Smooth muscle cell (in vitro differentiated cells): ENCODE data around the gene LCE2C. TPM values are rescaled to one million over a fixed set of nuclear protein-coding genes. Genes with fewer than 3 reads are reported as not detected.
"Not testable (repeated sequence)": the region's sequence is repeated elsewhere in the genome, so short reads cannot be mapped to it uniquely, and the experiment has no call there.

ENCODE experiments used
- DNase-seq: peaks from one replicate; lab custom pipeline; 2025; ENCODE audit not compliant: unreplicated experiment; lab: John Stamatoyannopoulos, UW
- H2AFZ ChIP-seq: fragments of 200-600 bp; sonication (generic); 2 replicates; pipeline ENCODE4 v1.6.0; 2016; ENCODE audit warnings: antibody characterized with exemption, low read depth, mild to moderate bottlenecking
- H3F3A ChIP-seq: fragments of 200-600 bp; sonication (generic); 2 replicates; pipeline ENCODE4 v1.6.0; 2017; ENCODE audit warnings: antibody characterized with exemption, low read depth
- H3K27ac ChIP-seq: fragments of 200-600 bp; sonication (generic); 2 replicates; pipeline ENCODE4 v1.5.1; 2016; ENCODE audit warnings: low read depth, mild to moderate bottlenecking
- H3K27me3 ChIP-seq: fragments of 200-600 bp; sonication (generic); 2 replicates; pipeline ENCODE4 v1.6.1; 2016; ENCODE audit warnings: low read depth, mild to moderate bottlenecking
- H3K36me3 ChIP-seq: fragments of 200-600 bp; sonication (generic); 2 replicates; pipeline ENCODE4 v1.5.1; 2016; ENCODE audit warnings: low read depth
- H3K4me1 ChIP-seq: fragments of 200-600 bp; sonication (generic); 2 replicates; pipeline ENCODE4 v1.5.1; 2016; ENCODE audit warnings: low read depth
- H3K4me2 ChIP-seq: fragments of 200-600 bp; sonication (generic); 2 replicates; pipeline ENCODE4 v1.6.0; 2016; ENCODE audit warnings: mild to moderate bottlenecking
- H3K4me3 ChIP-seq: fragments of 200-600 bp; sonication (generic); 2 replicates; pipeline ENCODE4 v1.5.1; 2016; ENCODE audit warnings: mild to moderate bottlenecking
- H3K79me2 ChIP-seq: fragments of 200-600 bp; sonication (generic); 2 replicates; pipeline ENCODE4 v1.6.0; 2016; ENCODE audit warnings: low read depth, mild to moderate bottlenecking
- H3K9ac ChIP-seq: fragments of 200-600 bp; sonication (generic); 2 replicates; pipeline ENCODE4 v1.6.0; 2016; ENCODE audit warnings: low read depth
- H3K9me3 ChIP-seq: fragments of 200-600 bp; sonication (generic); replicated peaks from 2 replicates; pipeline ENCODE4 v1.5.1; 2016; ENCODE audit warnings: low read depth
- H4K20me1 ChIP-seq: fragments of 200-600 bp; sonication (generic); 2 replicates; pipeline ENCODE4 v1.6.0; 2016; ENCODE audit warnings: low read depth
- WGBS: methylation state at CpG from one replicate; pipeline ENCODE4 v1.1.7; 2016; ENCODE audit warnings: low lambda C conversion rate; 5-methylcytosine and 5-hydroxymethylcytosine counted together
- polyA plus RNA-seq: library from polyadenylated mRNA; unstranded; fragments of >200 nt; fragmentation: Nextera tagmentation; extraction: Ambion mirVana; gene quantifications from 2 replicates; pipeline ENCODE4 v1.2.1, GENCODE V29; 2016
- total RNA-seq: library from RNA; depleted of rRNA; stranded (reverse); fragments of >200 nt; gene quantifications from 2 replicates; pipeline ENCODE4 v1.2.3, GENCODE V29; 2014
- TF ChIP-seq, protein P1 (sequence below): fragments of 200-600 bp; sonication (generic); IDR thresholded peaks from 2 replicates; pipeline ENCODE4 v1.5.1; 2017; ENCODE audit warnings: borderline replicate concordance, mild to moderate bottlenecking, antibody characterized with exemption; ENCODE audit not compliant: insufficient read depth, poor library complexity, severe bottlenecking

The LCE2C gene, protein sequence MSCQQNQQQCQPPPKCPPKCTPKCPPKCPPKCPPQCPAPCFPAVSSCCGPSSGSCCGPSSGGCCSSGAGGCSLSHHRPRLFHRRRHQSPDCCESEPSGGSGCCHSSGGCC
- not detected in 2 replicates for total RNA-seq
- not detected in 2 replicates for polyA plus RNA-seq

DNA sequence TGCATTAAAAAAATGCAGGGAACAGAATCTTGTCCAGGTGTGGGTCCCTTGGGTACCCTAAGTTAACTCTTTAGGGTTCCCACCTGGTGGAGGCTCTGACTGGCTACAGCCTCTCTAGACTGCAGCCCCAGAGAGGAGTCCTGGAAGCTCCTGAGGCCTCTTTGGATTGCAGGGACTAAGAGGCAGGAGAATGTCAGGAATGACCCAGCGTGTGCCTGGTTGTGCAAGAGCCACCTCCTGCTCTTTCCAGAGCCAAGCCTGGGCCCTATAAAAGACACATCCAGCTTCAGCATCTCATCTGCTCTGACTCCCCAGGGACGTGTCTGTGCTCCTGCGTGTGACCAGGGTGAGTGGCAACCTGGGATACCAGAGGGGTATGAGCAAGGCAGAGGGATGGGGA, at the start of gene LCE2C:
Gene LCE2C, plus strand, starts transcription at position 297 of the 400 bp plus-strand sequence. CDS start 737 bp downstream, outside the sequence.
- not testable (repeated sequence) for H3K27ac ChIP-seq, H3K36me3 ChIP-seq, DNase-seq, H3F3A ChIP-seq, H3K4me2 ChIP-seq, H4K20me1 ChIP-seq, H3K27me3 ChIP-seq, H3K9me3 ChIP-seq, H3K4me3 ChIP-seq, H3K4me1 ChIP-seq, H3K79me2 ChIP-seq, H3K9ac ChIP-seq, H2AFZ ChIP-seq
- WGBS, result 46% methylated on average over 3 of the region's 3 CpGs

DNA sequence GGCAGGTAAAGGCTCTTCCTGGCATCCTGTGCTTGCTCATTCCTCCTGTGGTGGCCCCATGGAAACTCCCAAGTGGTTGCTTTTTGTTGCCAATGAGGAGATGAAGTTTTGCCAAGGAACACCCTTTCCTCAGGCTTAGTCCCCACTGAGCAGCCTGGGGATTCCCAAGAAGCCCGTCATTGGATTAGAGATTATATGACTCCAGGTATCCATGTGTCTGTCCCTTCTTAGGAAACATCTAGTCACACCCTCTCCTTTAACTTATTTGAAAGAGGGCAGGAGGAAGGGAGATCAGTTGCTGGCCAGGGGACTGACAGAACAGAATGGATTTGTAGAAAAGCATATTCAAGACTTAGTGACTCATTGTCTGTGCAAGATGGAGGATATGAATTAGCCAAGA, 48.3 kb upstream of the LCE2C start:
- TF ChIP-seq, protein P1, sequence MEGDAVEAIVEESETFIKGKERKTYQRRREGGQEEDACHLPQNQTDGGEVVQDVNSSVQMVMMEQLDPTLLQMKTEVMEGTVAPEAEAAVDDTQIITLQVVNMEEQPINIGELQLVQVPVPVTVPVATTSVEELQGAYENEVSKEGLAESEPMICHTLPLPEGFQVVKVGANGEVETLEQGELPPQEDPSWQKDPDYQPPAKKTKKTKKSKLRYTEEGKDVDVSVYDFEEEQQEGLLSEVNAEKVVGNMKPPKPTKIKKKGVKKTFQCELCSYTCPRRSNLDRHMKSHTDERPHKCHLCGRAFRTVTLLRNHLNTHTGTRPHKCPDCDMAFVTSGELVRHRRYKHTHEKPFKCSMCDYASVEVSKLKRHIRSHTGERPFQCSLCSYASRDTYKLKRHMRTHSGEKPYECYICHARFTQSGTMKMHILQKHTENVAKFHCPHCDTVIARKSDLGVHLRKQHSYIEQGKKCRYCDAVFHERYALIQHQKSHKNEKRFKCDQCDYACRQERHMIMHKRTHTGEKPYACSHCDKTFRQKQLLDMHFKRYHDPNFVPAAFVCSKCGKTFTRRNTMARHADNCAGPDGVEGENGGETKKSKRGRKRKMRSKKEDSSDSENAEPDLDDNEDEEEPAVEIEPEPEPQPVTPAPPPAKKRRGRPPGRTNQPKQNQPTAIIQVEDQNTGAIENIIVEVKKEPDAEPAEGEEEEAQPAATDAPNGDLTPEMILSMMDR, result no peak
- no peaks in the 10 kb centered on the region for H3K36me3 ChIP-seq
- peaks cover 7% of the 10 kb centered on the region for H3K9me3 ChIP-seq
- H3K4me2 ChIP-seq, result no peak overlapping the region
- 52% methylated on average over 1 of the region's 1 CpG for WGBS
- no peak overlapping the region for H3K27ac ChIP-seq
- no peak overlapping the region for H3K9ac ChIP-seq
- H4K20me1 ChIP-seq, result no peaks in the 10 kb centered on the region
- H3K27me3 ChIP-seq, result no peaks in the 10 kb centered on the region
- no peak overlapping the region for H2AFZ ChIP-seq
- H3K4me1 ChIP-seq, result no peaks in the 10 kb centered on the region
- H3F3A ChIP-seq, result no peaks in the 10 kb centered on the region
- no peaks in the 10 kb centered on the region for H3K79me2 ChIP-seq
- DNase-seq, result no peak
- H3K4me3 ChIP-seq, result no peak overlapping the region

DNA sequence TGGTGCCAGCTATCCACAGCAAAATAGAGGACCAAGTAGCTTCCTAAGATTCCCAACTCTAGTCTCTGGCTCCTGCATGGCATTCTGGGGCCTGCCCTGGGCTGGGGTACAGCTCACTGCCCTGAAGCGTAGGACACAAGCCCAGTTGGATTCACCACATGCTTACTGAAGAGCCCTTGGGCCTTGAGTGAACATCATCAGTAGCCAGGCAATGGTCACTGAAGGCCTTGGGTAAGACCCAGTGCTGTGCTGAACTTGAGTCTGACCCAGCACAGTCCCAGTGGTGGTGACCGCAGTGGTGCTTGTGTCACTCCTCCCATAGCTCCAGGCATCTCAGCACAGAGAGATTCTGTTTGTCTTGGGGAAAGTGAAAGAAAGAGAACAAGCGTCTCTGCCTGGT, 44.5 kb upstream of the LCE2C start:
- H3K4me3 ChIP-seq, result no peak overlapping the region
- H2AFZ ChIP-seq, result no peak overlapping the region
- H4K20me1 ChIP-seq, result no peaks in the 10 kb centered on the region
- H3F3A ChIP-seq, result no peaks in the 10 kb centered on the region
- H3K79me2 ChIP-seq, result no peaks in the 10 kb centered on the region
- 75% methylated on average over 3 of the region's 3 CpGs for WGBS
- H3K27me3 ChIP-seq, result no peaks in the 10 kb centered on the region
- H3K9ac ChIP-seq, result no peak overlapping the region
- H3K9me3 ChIP-seq, result peaks cover 12% of the 10 kb centered on the region
- DNase-seq, result no peak
- TF ChIP-seq, protein P1, result no peak
- H3K4me1 ChIP-seq, result no peaks in the 10 kb centered on the region
- H3K36me3 ChIP-seq, result no peaks in the 10 kb centered on the region
- no peak overlapping the region for H3K27ac ChIP-seq
- no peak overlapping the region for H3K4me2 ChIP-seq

DNA sequence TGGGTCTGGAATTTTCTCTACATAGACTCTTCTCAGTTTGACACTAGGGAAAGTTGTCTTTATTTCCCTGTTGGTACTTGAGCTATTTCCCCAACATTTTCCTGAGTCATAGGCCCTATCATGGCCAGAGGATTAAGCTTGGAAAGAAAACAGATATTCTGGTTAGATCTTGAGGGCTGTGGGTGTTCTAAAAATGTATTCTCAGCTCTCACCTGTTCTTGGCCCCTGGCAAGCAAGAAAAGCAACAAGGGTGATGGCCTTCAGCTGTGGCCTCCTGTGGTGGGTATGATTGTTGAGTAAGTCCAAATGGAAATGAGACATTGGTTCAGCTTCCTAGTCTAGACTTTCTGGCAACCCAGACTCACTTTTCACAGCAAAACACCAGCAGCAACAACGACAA, 34.7 kb upstream of the LCE2C start:
- H3K9me3 ChIP-seq, result no peaks in the 10 kb centered on the region
- TF ChIP-seq, protein P1, result no peak
- no peaks in the 10 kb centered on the region for H4K20me1 ChIP-seq
- H3K9ac ChIP-seq, result no peak overlapping the region
- H3F3A ChIP-seq, result no peaks in the 10 kb centered on the region
- H3K27me3 ChIP-seq, result no peaks in the 10 kb centered on the region
- no peak overlapping the region for H3K4me3 ChIP-seq
- no peak for DNase-seq
- no peak overlapping the region for H3K4me2 ChIP-seq
- WGBS, result 38% methylated on average over 1 of the region's 1 CpG
- no peaks in the 10 kb centered on the region for H3K79me2 ChIP-seq
- H3K36me3 ChIP-seq, result no peaks in the 10 kb centered on the region
- no peak overlapping the region for H3K27ac ChIP-seq
- H2AFZ ChIP-seq, result no peak overlapping the region
- no peaks in the 10 kb centered on the region for H3K4me1 ChIP-seq
